ENCODE data around the gene SMARCD3. TPM values are rescaled to one million over a fixed set of nuclear protein-coding genes. Genes with fewer than 3 reads are reported as not detected.

Gene SMARCD3
- total RNA-seq, 1 donor from 2014 or later = 52.9 TPM

DNA sequence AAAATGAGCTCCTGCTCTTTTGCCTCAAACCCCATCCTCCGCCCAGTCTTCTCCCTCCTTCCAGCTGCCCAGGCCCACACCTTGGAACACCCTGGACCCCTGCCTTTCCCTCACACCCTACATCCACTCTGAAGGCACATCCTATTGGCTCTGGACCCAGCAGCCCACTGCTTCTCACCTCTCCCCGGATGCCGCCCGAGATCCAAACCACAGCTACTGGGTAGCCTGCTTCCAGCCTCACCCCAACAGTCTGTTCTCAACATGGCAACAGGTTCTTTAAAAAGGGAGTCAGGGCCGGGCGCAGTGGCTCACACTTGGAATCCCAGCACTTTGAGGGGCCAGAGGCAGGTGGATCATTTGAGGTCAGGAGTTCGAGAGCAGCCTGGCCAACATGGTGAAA lies 9.5 kb upstream of the SMARCD3 start:
- no peak for DNase-seq (ENCODE audit: low spot score, unreplicated experiment)
- Mint-ChIP-seq H3K4me1 (ENCODE audit: low read depth) (no peaks in the 10 kb centered on the region), H3K4me3 (ENCODE audit: low read depth) (no peak overlapping the region), H3K27me3 (peaks cover 65% of the 10 kb centered on the region), H3K9me3 (ENCODE audit: low read depth) (no peaks in the 10 kb centered on the region), H3K27ac (no peak overlapping the region), H3K36me3 (ENCODE audit: insufficient read depth) (no peaks in the 10 kb centered on the region)
- TF ChIP-seq, protein P1, sequence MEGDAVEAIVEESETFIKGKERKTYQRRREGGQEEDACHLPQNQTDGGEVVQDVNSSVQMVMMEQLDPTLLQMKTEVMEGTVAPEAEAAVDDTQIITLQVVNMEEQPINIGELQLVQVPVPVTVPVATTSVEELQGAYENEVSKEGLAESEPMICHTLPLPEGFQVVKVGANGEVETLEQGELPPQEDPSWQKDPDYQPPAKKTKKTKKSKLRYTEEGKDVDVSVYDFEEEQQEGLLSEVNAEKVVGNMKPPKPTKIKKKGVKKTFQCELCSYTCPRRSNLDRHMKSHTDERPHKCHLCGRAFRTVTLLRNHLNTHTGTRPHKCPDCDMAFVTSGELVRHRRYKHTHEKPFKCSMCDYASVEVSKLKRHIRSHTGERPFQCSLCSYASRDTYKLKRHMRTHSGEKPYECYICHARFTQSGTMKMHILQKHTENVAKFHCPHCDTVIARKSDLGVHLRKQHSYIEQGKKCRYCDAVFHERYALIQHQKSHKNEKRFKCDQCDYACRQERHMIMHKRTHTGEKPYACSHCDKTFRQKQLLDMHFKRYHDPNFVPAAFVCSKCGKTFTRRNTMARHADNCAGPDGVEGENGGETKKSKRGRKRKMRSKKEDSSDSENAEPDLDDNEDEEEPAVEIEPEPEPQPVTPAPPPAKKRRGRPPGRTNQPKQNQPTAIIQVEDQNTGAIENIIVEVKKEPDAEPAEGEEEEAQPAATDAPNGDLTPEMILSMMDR (IDR thresholded peaks at IDR 0.05; ENCODE audit: unreplicated experiment) = no peak

DNA sequence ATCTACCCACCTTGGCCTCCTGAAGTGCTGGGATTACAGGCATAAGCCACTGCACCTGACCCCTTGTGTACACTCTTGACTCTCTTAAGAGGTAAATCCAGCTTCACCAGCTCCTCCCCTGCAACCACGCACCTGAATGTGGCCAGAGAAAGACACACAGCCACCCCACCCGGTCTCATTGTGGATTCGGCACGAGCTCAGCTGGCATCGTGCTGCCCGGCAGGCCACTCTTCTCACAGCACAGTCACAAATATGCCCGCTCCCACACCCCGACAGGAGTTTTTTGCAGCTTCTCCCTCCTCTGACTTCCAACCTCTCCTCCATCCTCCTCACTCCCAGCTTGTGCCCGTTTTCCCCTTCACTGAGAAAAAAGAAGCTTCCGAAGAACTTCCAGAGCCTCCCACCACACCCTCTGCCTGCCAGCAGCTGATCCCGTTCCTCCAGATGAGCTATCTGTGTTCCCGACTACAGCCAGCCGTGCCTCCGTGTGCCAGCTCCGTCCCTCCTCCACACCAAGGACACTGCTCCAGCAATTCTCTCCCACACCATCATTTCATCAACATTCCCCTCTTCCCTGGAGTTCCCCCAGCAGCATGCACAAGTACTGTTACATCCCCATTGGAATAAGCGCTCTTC lies 8.0 kb upstream of the SMARCD3 start:
- Mint-ChIP-seq H3K36me3 (ENCODE audit: insufficient read depth) (no peaks in the 10 kb centered on the region), H3K4me1 (ENCODE audit: low read depth) (peaks cover 6% of the 10 kb centered on the region), H3K9me3 (ENCODE audit: low read depth) (no peaks in the 10 kb centered on the region), H3K4me3 (ENCODE audit: low read depth) (no peak overlapping the region), H3K27ac (no peak overlapping the region), H3K27me3 (peaks cover 60% of the 10 kb centered on the region)
- DNase-seq (ENCODE audit: low spot score, unreplicated experiment) = no peak
- TF ChIP-seq, protein P1 (IDR thresholded peaks at IDR 0.05; ENCODE audit: unreplicated experiment) = no peak

DNA sequence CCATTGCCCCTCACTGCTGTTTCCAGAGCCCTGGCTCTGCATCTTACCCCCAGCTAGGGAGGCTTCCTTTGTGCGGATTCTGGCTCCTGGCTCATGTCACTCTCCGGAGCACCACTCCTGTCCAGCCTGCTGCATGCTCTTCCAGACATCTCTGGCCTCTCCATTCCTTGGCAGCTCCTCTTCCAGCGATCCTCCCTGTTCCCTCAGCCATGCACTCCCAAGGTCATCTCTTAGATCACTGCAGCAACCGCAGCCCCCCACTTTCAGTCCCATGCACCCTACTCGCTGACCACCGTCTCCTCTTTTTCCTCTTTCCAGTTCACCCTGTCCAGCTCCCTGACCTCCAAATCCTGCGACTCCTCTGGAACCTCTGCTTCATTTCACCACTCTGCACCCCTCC lies 6.9 kb upstream of the SMARCD3 start:
- Mint-ChIP-seq H3K4me3 (ENCODE audit: low read depth) (no peak overlapping the region), H3K27ac (no peak overlapping the region), H3K27me3 (peaks cover 55% of the 10 kb centered on the region)

DNA sequence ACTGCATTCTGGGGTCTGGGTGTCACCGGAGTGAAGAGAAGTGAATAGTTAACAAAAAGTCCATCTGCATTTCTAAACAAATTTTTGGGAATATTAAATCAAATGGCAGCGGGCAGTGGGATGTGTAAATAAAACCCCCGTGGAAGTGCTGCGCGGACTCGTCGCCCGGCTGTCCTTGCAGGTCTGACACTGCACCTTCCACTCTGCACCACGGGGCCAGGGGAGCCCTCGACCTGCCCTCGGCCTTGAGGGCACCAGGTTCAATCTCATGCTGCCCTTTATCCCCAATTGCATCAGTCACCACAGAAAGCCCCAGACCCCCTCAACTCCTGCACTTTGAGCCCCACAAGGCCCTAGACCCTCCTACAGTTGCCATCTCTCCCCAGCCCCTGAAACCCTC lies 6.4 kb upstream of the SMARCD3 start:
- Mint-ChIP-seq H3K27me3 (peaks cover 51% of the 10 kb centered on the region), H3K9me3 (ENCODE audit: low read depth) (no peaks in the 10 kb centered on the region), H3K4me3 (ENCODE audit: low read depth) (no peak overlapping the region), H3K36me3 (ENCODE audit: insufficient read depth) (no peaks in the 10 kb centered on the region), H3K4me1 (ENCODE audit: low read depth) (peaks cover 20% of the 10 kb centered on the region), H3K27ac (no peak overlapping the region)
- TF ChIP-seq, protein P1 (IDR thresholded peaks at IDR 0.05; ENCODE audit: unreplicated experiment) = no peak
- DNase-seq (ENCODE audit: low spot score, unreplicated experiment) = no peak

More for the DNA sequence above, 6.9 kb upstream of the SMARCD3 start:
- Mint-ChIP-seq H3K4me1 (ENCODE audit: low read depth) (peaks cover 15% of the 10 kb centered on the region), H3K9me3 (ENCODE audit: low read depth) (no peaks in the 10 kb centered on the region), H3K36me3 (ENCODE audit: insufficient read depth) (no peaks in the 10 kb centered on the region)
- TF ChIP-seq, protein P1 (IDR thresholded peaks at IDR 0.05; ENCODE audit: unreplicated experiment) = no peak
- DNase-seq (ENCODE audit: low spot score, unreplicated experiment) = no peak

DNA sequence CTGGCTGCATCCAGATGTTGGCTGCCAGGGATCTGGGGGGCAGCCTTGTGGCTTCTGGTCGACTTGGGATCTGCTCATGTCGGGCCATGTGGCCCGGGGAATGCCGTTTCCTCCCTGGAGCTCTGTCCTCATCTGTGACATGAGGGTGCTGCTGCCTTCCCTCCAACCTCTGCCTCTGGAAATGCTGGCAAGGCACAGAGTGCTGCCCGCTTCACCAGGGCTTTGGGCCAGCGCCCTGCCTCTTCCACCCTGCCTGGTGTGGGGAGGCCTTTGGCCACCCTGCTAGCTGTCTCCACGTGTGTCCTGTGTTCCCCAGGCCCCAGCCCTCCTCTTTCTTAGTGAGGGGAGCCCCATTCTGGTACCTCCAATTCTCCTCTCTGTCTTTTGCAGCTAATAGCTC lies 5.8 kb upstream of the SMARCD3 start:
- DNase-seq (ENCODE audit: low spot score, unreplicated experiment) = no peak
- Mint-ChIP-seq H3K9me3 (ENCODE audit: low read depth) (no peaks in the 10 kb centered on the region), H3K36me3 (ENCODE audit: insufficient read depth) (no peaks in the 10 kb centered on the region), H3K4me3 (ENCODE audit: low read depth) (peak overlapping the region; percentile 47), H3K27me3 (peaks cover 51% of the 10 kb centered on the region), H3K27ac (peak overlapping the region; percentile 38), H3K4me1 (ENCODE audit: low read depth) (peaks cover 23% of the 10 kb centered on the region)
- TF ChIP-seq, protein P1 (IDR thresholded peaks at IDR 0.05; ENCODE audit: unreplicated experiment) = no peak

All from progenitor cell of endocrine pancreas (in vitro differentiated cells).